Testis (tissue), 3 donors: ENCODE measurements around the gene TSSC4. TPM values are rescaled to one million over a fixed set of nuclear protein-coding genes. Genes with fewer than 3 reads are reported as not detected.

Experiments
- DNase-seq: peaks from one replicate; pipeline ENCODE4 v3.0.0-alpha.2; 2019
- H3K27ac ChIP-seq, 2 donors: fragments of 200-600 bp; sonication (generic); one replicate each; pipeline ENCODE4 v1.5.1; 2019
- H3K27me3 ChIP-seq: fragments of 200-600 bp; sonication (generic); one replicate; pipeline ENCODE4 v1.5.1; 2019
- H3K36me3 ChIP-seq: fragments of 200-600 bp; sonication (generic); one replicate; pipeline ENCODE4 v1.5.1; 2017; ENCODE audit warnings: low read depth; ENCODE audit errors: missing control alignments
- H3K4me1 ChIP-seq: fragments of 200-600 bp; sonication (generic); one replicate; pipeline ENCODE4 v1.5.1; 2019
- H3K4me3 ChIP-seq, 2 donors: fragments of 200-600 bp; sonication (generic); one replicate each; pipeline ENCODE4 v1.5.1; 2017 to 2019
- H3K9me3 ChIP-seq: fragments of 200-600 bp; sonication (generic); one replicate; pipeline ENCODE4 v1.5.1; 2017
- CTCF ChIP-seq, 3 experiments: fragments of 450-650 bp in 2 of 3; fragments of 200-600 bp in 1 of 3; sonication (generic) in 1 of 3; IDR thresholded peaks; one replicate each; pipeline ENCODE4 v1.5.1; 2016 to 2019; ENCODE audit warnings: antibody characterized with exemption in 3 of 3, mild to moderate bottlenecking in 2 of 3, moderate library complexity in 1 of 3
- POLR2A ChIP-seq: fragments of 450-650 bp; IDR thresholded peaks from one replicate; pipeline ENCODE4 v1.6.1; 2017; ENCODE audit warnings: antibody characterized with exemption, mild to moderate bottlenecking, moderate library complexity
- WGBS, 2 donors: methylation state at CpG; one replicate each; pipeline ENCODE4 v1.1.5; 2018; 5-methylcytosine and 5-hydroxymethylcytosine counted together
- intact Hi-C: fragments of 100-400 bp; cut with DNase I; formaldehyde crosslinking; loops from one replicate; pipeline ENCODE4 v1.15.1; 2023; ENCODE audit warnings: low total_unique reads
- polyA plus RNA-seq: library from polyadenylated mRNA; stranded (reverse); fragments of 350-450 nt; fragmentation: Illumina TruSeq; extraction: RNeasy Lipid Tissue Mini Kit (QIAGEN cat#74804); gene quantifications from one replicate; pipeline ENCODE4 v1.2.3, GENCODE V29; 2014; ENCODE audit warnings: low read depth, low replicate concordance; ENCODE audit not compliant: insufficient read depth
- total RNA-seq, 2 donors: library from RNA; depleted of rRNA; stranded (reverse); fragments of >200 nt; gene quantifications; one replicate each; pipeline ENCODE4 v1.2.3, GENCODE V29; 2016

Gene TSSC4
- total and polyA plus RNA-seq, 3 donors from 2014 or later = 87.4 to 133 (median 95.5) TPM

DNA sequence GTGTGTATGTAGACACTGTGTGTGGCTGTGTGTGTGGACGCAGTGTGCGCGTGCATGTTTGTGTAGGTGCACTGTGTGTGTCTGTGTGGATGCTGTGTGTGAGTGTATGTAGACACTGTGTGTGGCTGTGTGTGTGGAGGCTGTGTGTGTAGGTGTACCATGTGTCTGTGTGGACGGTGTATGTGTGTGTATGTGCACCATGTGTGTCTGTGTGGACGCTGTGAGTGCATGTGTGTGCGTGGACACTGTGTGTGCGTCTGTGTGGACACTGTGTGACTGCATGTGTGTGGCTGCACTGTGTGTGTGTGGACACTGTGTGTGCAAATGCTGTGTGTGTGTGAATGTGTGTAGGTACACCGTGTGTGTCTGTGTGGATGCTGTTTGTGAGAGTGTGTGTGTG lies 33.5 kb downstream of the TSSC4 start:
- no peaks in the 10 kb centered on the region for H3K27me3 ChIP-seq
- no peak overlapping the region for H3K4me3 ChIP-seq
- H3K4me1 ChIP-seq = no peaks in the 10 kb centered on the region
- H3K9me3 ChIP-seq = no peaks in the 10 kb centered on the region
- DNase-seq = no peak
- no peak overlapping the region for H3K27ac ChIP-seq
- WGBS, 2 donors = 88 to 90% methylated on average over 8 of the region's 8 CpGs
- TF ChIP-seq POLR2A (no peak), CTCF (IDR thresholded peaks at IDR 0.05) (no peak)
- intact Hi-C loops = no loop called here
- H3K36me3 ChIP-seq = no peaks in the 10 kb centered on the region

DNA sequence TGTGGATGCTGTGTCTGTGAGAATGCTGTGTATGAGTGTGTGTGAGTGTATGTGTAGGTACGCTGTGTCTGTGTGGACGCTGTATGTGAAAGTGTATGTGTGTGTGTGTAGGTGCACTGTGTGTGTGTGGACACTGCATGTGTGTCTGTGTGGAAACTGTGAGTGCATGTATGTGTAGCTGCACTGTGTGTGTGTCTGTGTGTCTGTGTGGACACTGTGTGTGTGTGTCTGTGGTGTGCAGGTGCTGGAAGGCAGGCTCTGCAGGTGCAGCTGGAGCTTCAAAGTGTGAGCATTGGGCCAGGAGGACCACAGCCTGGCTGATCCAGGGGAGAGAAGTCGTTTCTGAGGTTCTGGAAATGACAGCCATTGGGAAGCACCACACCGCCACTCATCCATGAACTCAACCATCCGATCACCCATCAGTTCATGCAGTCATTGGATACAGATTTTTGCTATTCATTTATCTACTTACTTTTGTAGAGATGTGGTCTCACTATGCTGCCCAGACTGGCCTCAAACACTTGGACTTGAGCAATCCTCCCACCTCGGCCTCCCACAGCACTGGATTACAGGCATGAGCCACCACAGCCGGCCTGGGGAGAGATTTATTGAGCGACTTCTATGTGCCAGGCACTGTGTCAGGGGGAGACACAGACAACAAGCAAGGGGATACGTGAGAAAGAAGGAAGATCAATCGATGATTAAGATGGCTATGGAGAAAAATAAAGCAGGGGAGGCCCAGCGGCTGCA lies 34.1 kb downstream of the TSSC4 start:
- Histone ChIP-seq H3K36me3 (no peaks in the 10 kb centered on the region), H3K4me3 (no peak overlapping the region), H3K27ac (no peak overlapping the region), H3K4me1 (no peaks in the 10 kb centered on the region), H3K9me3 (no peaks in the 10 kb centered on the region), H3K27me3 (no peaks in the 10 kb centered on the region)
- WGBS, 2 donors = 83 to 91% methylated on average over 11 of the region's 11 CpGs
- intact Hi-C loops = no loop called here
- TF ChIP-seq CTCF (IDR thresholded peaks at IDR 0.05) (no peak), POLR2A (no peak)
- DNase-seq = no peak

- H3K27me3 ChIP-seq = no peaks in the 10 kb centered on the region
- no peak overlapping the region for H3K27ac ChIP-seq
- TF ChIP-seq CTCF (IDR thresholded peaks at IDR 0.05) = no peak
- no peak for TF ChIP-seq POLR2A
- no peaks in the 10 kb centered on the region for H3K4me1 ChIP-seq
- H3K4me3 ChIP-seq = no peak overlapping the region
- H3K36me3 ChIP-seq = no peaks in the 10 kb centered on the region
- 91 to 93% methylated on average over 12 of the region's 12 CpGs for WGBS, 2 donors
- H3K9me3 ChIP-seq = no peaks in the 10 kb centered on the region
- no peak for DNase-seq
- intact Hi-C loops = no loop called here
Observed at GRCh38 chr11:2435288-2436012, 34.9 kb downstream of the TSSC4 start.

GRCh38 chr11:2436013-2436520 lies 35.5 kb downstream of the TSSC4 start:
- no peak for DNase-seq
- no peak overlapping the region for H3K4me3 ChIP-seq

More at GRCh38 chr11:2436013-2436520, 35.5 kb downstream of the TSSC4 start:
- WGBS, 2 donors = 79 to 84% methylated on average over 3 to 8 of the region's 10 CpGs
- H3K9me3 ChIP-seq = no peaks in the 10 kb centered on the region
- no peaks in the 10 kb centered on the region for H3K36me3 ChIP-seq
- H3K4me1 ChIP-seq = no peaks in the 10 kb centered on the region
- intact Hi-C loops = no loop called here
- H3K27ac ChIP-seq = no peak overlapping the region
- TF ChIP-seq POLR2A = no peak
- TF ChIP-seq CTCF (IDR thresholded peaks at IDR 0.05) = no peak
- H3K27me3 ChIP-seq = no peaks in the 10 kb centered on the region
